ENCODE results near the gene ERBB4.

- TF ChIP-seq CTCF (IDR thresholded peaks at IDR 0.05) (no peak), POLR2A (IDR thresholded peaks at IDR 0.05) (no peak), POLR2AphosphoS5 (IDR thresholded peaks at IDR 0.05) (no peak)
Observed at GRCh38 chr2:211333377-211333776, 1205.2 kb downstream of the ERBB4 start.

Data from prostate gland (tissue), 2 donors.